H1 (cell line): Measurements from ENCODE around the gene PIGZ. TPM values are rescaled to one million over a fixed set of nuclear protein-coding genes. Genes with fewer than 3 reads are reported as not detected.

Source experiments
- JUN ChIP-seq: IDR thresholded peaks from 2 replicates; pipeline ENCODE4 v1.6.1; 2011; ENCODE audit warnings: low read depth, mild to moderate bottlenecking, improper control_type of control experiment, low read length
- polyA plus RNA-seq, 7 experiments: library from polyadenylated mRNA; depleted of rRNA in 3 of 7; stranded (reverse) in 5 of 7; unstranded in 2 of 7; fragments of >200 nt in 5 of 7; fragments of 200-250 nt in 2 of 7; gene quantifications; 1 replicate in 5 of 7; 2 replicates in 1 of 7; 4 replicates in 1 of 7; pipeline versions ENCODE4 v1.2.1 to v1.2.3, GENCODE V29; 2011 to 2013; ENCODE audit warnings: missing spikeins in 2 of 7, mixed read lengths in 2 of 7
- total RNA-seq: library from RNA; stranded (reverse); fragmentation: NEBNext Ultra II Directional; extraction: Animal tissue kit (Norgen Biotek cat#: 25700); gene quantifications from 2 replicates; pipeline ENCODE4 v1.2.1, GENCODE V29; 2021

The PIGZ gene
- total and polyA plus RNA-seq, 2 of the 8 experiments (the other 6 are each of a cell fraction or from before 2014, with no cell fraction given), result 0.32 TPM; not detected in 1

GRCh38 chr3:197000211-197000610, 31.6 kb upstream of the PIGZ start (continued):
- TF ChIP-seq JUN, result no peak
